Endothelial cell of umbilical vein (primary cell): Measurements from ENCODE around the gene TMPRSS9.

Source experiments
- CTCF ChIP-seq, 2 donors: IDR thresholded peaks; 1 replicate in 1 of 2; 2 replicates in 1 of 2; pipeline ENCODE4 v1.5.1; 2011; ENCODE audit warnings: low read length in 2 of 2, mild to moderate bottlenecking in 2 of 2, moderate library complexity in 2 of 2, control low read depth in 1 of 2, inconsistent platforms in 1 of 2, low read depth in 1 of 2; ENCODE audit not compliant: insufficient read depth in 1 of 2; ENCODE audit errors: extremely low read depth in 1 of 2
- POLR2AphosphoS5 ChIP-seq: IDR thresholded peaks from 2 replicates; pipeline ENCODE4 v1.6.1; 2012; ENCODE audit warnings: low read depth, mild to moderate bottlenecking, control low read depth, low read length, moderate library complexity; ENCODE audit not compliant: insufficient read depth

- TF ChIP-seq CTCF (IDR thresholded peaks at IDR 0.05; ENCODE audit: extremely low read depth in 1 of 2, insufficient read depth in 1 of 2, low read depth in 1 of 2, low read length in 2 of 2): no peak
- TF ChIP-seq POLR2AphosphoS5: peak; percentile 77
Observed at GRCh38 chr19:2427429-2428320, 67.6 kb downstream of the TMPRSS9 start, which contains the start of gene TIMM13.
